SW480 (cell line): ENCODE data around the gene PODXL.
A peak's percentile ranks its signal among the peaks of the same experiment; 100 is the strongest.

Experiments
- DNase-seq: peaks from one replicate; pipeline ENCODE4 v3.0.0-alpha.2; 2016; ENCODE audit warnings: low spot score

The PODXL gene

DNA sequence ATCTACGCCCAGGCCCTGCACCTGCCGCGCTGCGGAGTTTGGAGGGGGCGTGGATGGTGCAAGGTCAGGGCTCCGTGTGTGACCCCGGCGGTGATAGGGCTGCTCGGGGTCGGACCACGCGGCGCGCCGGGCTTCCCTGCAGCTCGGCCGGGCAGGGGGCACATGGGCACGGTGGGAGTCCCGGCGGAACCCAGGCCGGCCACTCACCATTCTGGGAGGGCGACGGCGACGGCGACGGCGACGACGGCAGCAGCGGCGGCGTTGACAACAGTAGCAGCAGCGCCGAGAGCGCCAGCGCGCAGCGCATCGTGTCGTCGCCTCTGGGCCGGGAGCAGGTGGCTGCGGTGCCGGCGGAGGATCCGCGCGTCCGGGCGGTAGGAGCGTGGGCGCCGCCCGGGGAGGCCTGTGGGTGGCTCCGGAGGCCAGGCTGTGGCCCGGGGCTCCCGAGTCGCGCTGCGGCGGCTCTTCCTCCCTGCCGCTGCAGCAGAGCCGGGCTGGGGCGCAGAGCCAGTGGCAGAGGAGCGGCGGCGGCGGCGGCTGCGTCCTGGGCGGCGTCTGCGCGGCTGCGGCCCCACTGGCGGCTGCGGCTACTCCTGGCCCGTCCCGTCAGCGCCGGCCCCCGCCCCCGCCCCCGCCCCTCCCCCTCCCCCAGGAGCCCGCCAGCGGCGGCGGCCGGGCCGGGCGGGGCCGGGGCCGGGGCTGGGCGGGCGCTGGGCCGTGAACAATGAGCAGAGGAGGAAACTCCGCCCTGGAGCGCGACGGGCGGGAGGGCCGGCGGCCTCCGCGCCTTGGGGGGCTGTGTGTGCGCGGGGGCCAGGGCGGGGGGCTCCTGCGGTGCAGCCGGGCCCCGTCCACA is at the start of gene PODXL:
PODXL (minus strand) TSS at position 576 of the 856 bp plus-strand sequence; CDS start at position 307, 269 bp downstream.
- peak; percentile 74 for DNase-seq

DNA sequence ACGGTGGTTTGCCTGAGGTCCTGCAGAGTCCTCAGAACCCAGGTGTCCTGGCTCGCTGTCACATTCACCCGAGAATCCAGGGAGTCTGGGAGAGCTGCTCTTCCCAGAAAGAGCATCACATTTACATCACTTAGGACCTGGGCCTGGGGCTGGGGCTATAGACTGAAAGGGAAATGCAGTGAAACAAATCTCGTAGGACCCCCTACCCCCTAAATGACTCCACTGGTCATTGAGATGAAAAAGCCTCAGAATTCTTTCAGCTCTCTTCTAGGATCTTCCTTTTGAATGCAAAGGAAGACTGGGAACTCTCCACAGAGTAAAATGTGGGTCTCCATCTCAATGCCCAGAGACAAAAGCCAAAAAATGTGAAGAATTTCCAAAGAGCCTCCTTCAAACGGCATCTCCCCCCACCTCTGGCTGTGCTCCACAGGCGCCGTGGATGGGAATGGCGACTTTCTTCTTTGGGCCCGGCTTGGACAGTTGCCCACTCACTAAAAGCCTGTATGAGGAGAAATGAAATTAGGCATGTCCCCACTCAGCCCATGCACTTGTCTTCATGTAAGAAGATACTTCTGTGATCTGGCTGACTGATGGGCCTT is 49.0 kb upstream of the PODXL start:
- DNase-seq = no peak

GRCh38 chr7:131604841-131605279 is 48.4 kb upstream of the PODXL start:
- DNase-seq = peak; percentile 77

DNA sequence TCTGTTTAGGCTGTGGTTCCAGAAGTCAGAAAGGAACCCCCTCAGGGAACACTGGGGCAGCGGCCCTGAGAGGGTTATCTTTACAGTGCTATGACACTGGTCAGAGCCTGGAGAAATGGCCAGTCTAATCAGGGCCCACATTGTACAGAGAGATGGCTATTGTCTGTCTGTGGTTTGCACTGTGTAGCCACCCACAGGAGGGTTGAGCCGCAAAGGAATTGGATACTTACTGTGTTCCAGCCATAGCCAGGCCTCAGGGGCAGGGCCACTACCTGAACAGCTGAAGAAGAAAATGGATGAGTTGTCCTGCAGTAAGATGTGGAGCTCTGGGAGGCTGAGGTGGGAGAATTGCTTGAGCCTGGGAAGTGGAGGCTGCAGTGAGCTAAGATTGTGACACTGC is 47.5 kb upstream of the PODXL start:
- no peak for DNase-seq

DNA sequence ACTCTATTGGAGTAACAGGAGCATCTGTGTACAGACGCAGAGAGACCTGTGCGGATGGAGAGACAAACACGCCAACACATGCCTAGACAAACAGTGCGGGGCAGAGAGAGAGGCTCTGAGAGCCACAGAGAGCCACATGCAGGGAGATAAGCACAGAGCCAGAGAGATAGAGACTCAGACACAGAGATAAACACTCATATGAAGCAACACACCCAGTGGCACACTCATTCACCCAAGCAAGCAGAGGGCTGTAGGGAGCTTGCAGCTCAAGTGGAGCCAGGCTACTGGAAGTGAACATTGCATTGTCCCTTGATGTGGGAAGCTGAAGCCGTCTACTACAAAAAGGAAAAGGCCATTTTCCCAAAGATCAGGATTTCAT is 46.6 kb upstream of the PODXL start:
- no peak for DNase-seq

GRCh38 chr7:131602304-131602993 is 46.0 kb upstream of the PODXL start:
- no peak for DNase-seq

DNA sequence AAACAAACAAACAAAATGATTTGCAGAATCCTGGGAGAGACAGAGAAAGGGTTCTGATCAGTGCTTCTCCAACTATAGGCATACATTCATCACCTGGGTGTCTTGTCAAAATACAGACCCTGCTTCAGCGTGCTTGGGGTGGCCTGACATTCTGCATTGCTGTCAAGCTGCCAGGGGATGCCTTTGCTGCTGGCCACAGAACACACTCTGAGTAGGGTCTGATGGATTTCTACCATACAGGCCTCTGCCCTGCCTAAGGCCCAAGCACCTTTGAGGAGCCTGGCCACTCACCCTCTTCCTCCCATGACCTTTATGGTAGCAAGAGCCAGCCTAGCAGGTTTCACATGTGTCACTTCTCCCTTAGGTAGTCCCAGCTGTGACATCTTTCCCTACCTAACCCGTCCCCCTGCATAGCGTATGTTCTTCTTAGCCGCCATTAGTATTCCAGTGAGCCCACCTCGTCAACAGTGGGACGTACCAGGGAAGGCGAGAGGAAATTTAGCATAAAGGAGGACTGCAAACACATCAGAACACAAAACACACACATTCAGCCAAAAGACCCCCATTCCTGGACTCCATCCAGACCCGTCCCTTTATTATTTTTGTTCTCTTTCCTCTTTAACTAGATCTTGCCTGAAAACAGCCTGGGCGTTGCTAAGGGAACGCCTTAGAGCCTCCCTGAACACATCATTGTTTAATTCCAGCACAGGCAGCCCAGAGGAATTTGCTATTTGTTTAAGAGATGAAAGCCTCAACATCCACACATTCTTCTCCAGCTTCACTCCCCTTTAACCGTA is 43.9 kb upstream of the PODXL start:
- DNase-seq = no peak

- no peak for DNase-seq
Observed at GRCh38 chr7:131596785-131597184, 40.4 kb upstream of the PODXL start.

DNA sequence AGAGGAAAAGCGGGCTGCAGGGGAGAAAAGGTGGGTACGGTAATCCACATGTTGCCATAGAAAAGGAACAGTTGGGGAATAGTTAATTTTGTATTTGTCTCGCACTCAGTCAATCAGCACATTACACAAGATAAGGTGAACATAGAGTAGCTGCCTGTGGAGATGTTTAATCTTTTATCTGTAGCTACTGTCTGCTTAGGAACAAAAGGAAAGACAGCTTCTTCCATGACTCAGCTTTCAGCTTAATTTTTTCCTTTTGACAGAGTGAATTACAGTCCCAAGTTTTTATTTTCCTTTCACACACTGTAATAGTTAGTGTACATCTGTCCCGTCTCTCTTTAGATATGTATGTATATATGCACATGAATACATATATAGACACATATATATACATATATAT is 39.3 kb upstream of the PODXL start:
- DNase-seq = no peak

- DNase-seq = no peak
Observed at GRCh38 chr7:131591687-131592319, 35.4 kb upstream of the PODXL start.

GRCh38 chr7:131587315-131587923 is 31.0 kb upstream of the PODXL start:
- DNase-seq = no peak

GRCh38 chr7:131586759-131587158 is 30.3 kb upstream of the PODXL start:
- no peak for DNase-seq

- DNase-seq = no peak
Observed at GRCh38 chr7:131586259-131586658, 29.8 kb upstream of the PODXL start.

- DNase-seq = no peak
Observed at GRCh38 chr7:131583430-131583829, 27.0 kb upstream of the PODXL start.

DNA sequence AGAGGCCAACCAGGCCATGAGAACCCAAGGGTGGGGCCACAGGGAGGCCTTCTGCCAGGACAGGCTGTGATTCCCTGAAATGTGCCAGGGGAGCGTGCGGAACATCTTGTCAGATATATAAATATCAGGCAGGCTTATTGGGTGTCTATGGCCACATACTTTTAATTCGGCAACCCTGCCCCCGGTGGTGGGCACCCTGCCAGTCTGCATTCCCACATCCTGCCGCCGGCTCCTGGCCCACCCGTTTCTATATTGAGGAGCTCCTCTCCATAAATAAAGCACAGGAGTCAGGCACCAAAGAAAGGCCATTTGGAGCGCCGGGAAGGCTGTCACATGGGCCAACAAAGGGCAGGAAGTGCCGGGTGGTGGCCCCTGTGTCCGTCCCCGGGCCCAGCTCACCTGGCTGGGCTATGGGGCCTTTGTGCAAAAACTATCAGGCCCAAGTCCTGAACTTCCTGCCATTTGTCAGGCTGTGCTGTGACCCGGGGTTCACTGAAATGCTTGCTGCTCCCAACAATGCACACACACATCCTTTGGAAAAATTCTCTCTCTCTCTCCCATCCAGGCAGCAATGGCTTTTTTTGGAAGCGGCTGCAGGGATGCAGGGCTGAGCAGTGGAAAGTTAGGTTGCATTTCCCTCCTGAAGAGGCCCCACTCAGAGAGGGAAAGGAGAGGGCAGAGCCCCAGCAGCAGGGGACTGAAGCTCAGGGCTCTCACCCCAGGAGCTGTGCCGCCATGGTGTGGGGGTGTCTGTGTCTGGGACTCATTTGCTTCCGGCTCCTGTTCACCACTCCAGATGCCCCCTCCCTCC is 25.0 kb upstream of the PODXL start:
- DNase-seq = no peak

GRCh38 chr7:131578602-131579001 is 22.2 kb upstream of the PODXL start:
- DNase-seq = no peak

DNA sequence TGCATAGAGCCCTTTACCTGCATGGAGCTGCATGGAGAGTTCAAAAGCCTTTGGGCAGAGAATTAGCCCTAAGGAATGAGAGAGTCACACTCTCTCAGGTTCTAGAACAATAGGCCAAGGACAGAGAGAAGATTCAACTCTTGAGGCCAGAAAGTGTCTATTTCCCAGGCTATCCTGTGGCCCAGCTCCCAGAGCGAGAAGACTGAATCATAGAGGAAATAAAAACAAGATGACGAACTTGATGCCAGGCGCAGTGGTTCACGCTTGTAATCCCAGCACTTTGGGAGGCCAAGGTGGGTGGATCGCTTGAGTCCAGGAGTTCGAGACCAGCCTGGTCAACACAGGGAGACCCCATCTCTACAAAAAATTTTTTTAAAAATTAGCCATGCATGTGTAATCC is 18.3 kb upstream of the PODXL start:
- no peak for DNase-seq

GRCh38 chr7:131570401-131570800 is 14.0 kb upstream of the PODXL start:
- DNase-seq = no peak

DNA sequence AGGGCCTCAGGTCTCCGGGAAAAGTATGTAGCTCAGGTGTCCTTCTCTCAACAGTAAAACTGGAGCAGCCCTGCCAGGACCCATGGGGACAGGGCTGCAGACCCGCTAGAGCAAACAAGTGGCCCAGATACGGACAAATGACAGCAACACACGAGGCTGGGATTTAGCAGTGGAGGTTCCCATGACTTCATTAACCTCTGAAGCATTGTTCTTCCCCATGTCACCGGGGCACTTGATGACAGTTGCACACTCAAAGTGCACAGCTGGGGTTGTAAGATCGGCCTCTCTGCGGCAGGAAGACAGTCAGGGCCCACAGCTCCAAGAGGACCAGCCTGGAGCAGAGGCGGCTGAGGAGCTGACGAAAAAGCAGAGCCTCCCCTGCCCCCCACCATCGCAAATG is 12.5 kb upstream of the PODXL start:
- DNase-seq = no peak

GRCh38 chr7:131568510-131568909 is 12.1 kb upstream of the PODXL start:
- DNase-seq = no peak
